Skin epidermis (tissue), 12 donors: Measurements from ENCODE around the gene ANTXR1.

ENCODE experiments used
- H3K27ac ChIP-seq, 21 experiments: fragments of 200-600 bp; sonication (generic) in 11 of 21; one replicate each; pipeline ENCODE4 v1.5.0; 2020; ENCODE audit warnings: mild to moderate bottlenecking in 3 of 21, inconsistent platforms in 2 of 21, moderate library complexity in 2 of 21
- H3K4me3 ChIP-seq, 7 experiments: fragments of 200-600 bp; sonication (generic) in 2 of 7; one replicate each; pipeline ENCODE4 v1.5.0; 2020; ENCODE audit warnings: inconsistent platforms in 2 of 7, mild to moderate bottlenecking in 2 of 7, moderate library complexity in 1 of 7

The ANTXR1 gene

DNA sequence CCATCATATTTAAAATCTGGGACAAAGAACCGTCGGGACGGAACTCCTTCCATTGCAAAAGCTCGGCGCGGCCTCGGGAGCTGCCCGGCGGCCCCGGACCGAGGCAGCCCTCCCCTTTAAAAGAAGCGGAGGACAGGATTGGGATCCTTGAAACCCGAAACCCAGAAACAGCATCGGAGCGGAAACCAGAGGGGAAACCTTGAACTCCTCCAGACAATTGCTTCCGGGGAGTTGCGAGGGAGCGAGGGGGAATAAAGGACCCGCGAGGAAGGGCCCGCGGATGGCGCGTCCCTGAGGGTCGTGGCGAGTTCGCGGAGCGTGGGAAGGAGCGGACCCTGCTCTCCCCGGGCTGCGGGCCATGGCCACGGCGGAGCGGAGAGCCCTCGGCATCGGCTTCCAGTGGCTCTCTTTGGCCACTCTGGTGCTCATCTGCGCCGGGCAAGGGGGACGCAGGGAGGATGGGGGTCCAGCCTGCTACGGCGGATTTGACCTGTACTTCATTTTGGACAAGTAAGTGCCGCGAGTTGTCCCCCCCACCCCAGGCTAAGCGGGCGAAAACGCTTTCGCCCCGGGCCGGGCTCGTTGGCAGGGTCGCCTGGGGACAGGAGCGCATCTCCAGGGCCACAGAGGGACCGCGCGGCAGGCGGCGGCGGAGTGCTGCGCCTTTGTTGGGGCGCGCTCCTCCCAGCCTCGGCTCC lies at the start of gene ANTXR1:
ANTXR1 (plus strand) TSS at position 38 of the 698 bp plus-strand sequence; CDS start at position 359, 321 bp downstream.
- peak within 1 kb of the TSS; percentile 63 to 85 (median 73) for H3K4me3 ChIP-seq
- peak within 1 kb of the TSS in 20 of 21 experiments; percentile 45 to 93 (median 81) for H3K27ac ChIP-seq

DNA sequence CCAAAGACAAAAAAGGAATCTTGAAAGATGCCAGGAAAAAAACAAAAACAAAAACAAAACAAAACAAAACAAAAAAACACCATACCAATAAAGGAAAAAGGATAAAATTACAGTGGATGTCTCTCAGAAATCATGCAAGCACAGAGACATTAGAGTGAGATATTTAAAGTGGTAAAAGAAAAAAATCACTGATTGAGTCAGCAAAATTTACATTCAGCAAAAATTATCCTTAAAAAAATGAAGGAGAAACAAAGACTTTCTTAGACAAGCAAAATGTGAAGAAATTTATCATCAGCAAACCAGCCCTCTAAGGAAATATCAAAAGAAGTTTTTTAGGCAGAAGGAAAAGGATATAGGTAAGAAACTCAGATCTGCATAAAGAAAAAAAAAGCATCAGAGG lies 48.7 kb upstream of the ANTXR1 start:
- Histone ChIP-seq H3K4me3 (no peak overlapping the region), H3K27ac (no peak overlapping the region)

GRCh38 chr2:68968221-68968620 lies 44.8 kb upstream of the ANTXR1 start:
- Histone ChIP-seq H3K4me3 (no peak overlapping the region), H3K27ac (no peak overlapping the region)

DNA sequence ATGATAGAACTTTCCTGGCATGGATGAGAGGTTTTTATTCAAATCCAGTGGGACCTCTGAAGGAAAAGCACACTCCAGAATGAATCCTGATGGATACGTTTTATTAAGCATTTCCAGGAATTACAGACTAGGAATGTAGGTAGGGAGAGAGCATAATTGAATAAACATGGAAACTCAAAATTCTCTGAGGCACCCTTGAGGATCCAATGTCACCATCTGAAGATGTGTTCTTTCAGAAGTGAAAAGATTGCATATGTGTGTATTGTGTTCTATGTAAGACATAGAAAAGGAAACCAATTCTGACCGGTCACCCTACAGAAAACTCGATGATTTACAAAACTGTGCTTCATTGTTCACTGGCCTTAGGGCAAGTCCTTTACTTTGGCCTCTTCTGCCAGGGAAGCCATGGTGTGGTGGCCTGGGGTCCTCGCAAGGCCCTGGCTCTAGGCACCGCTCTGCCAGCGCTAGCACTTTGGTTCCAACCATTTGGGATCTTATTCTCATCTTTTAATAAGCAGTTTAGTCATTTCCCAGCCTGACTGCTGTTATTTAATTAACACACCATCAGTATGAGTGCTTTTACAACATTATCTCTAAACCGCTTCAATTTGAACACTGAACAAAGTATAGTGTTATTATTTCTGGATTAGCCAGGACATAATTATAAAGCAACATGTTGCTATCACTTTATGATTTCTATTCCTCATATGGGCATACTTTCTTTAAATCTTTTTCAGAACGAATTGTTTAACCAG lies 43.1 kb upstream of the ANTXR1 start:
- Histone ChIP-seq H3K27ac (no peak overlapping the region), H3K4me3 (no peak overlapping the region)

DNA sequence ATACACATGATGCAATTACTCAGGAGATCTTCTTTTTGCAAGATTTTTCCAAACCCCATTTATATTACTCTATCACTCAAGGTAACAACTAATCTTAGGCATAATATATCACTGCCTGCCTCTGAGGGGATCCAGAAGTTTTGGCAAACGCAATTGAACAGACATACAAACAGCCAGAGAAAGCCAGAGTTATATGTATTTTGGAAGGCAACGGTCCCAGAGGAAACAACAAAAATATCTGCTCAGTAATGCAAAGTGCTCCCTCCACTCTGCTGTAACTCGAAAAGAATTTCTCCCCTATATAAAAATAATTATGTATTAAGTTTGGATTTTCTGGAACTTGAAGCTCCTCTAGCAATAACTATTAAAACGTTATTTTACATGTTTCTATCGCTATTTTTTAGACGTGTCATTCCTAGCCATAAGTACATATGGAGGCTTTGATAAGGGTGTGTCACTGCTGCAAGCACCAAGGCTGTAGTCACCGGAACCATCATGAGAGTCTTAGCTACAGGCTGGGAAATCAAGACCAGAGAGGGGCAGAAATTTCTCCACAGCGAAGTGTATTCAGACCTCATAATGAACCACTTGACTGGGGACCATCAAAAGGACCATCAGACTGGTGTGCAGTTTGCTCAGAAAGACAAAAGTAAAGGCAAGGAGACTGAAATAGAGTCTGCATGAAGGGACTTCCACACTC lies 42.3 kb upstream of the ANTXR1 start:
- H3K4me3 ChIP-seq, result no peak overlapping the region

DNA sequence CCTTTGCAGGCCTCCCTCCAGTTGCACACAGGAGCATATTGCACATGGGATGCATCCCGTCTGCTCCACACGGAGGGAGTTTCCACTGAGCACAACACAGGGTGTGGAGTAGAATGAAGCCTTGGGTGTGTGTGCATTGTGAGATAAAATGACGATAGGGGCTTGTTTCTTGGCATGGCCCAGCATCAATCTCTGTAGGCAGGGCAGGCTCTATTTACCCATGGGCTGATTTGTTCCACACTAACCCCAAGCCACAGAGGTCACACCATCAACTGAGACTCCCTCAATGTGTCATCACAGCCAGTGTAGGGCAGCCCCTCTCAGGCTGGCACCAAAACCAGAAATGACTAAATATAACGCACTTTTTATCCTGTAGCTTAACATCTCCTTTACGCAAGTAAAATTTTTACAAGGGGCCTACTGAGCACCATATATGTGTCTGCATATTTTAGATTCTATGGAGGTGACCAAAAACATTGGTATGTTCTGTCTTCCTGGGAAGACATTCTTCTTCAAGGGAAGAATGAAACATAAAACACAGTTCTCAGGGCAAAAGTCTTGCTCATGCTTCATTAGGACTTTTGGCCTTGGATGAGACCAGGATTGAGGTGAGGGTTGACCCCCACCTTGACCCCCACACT lies 41.3 kb upstream of the ANTXR1 start:
- Histone ChIP-seq H3K4me3 (no peak overlapping the region), H3K27ac (no peak overlapping the region)

More for the DNA sequence above, 42.3 kb upstream of the ANTXR1 start:
- no peak overlapping the region for H3K27ac ChIP-seq

- H3K27ac ChIP-seq, result no peak within 1 kb of the TSS
Measured at GRCh38 chr2:68974251-68974650, 38.7 kb upstream of the ANTXR1 start, which contains the start of gene GKN1. GKN1 (plus strand) TSS chr2:68974636; CDS start chr2:68974678, 42 bp downstream.

GRCh38 chr2:68974946-68975665 lies 37.9 kb upstream of the ANTXR1 start:
- Histone ChIP-seq H3K27ac (no peak overlapping the region), H3K4me3 (no peak overlapping the region)

More at GRCh38 chr2:68974251-68974650, 38.7 kb upstream of the ANTXR1 start, which contains the start of gene GKN1:
- H3K4me3 ChIP-seq, result no peak within 1 kb of the TSS

- H3K4me3 ChIP-seq, result no peak overlapping the region
Measured at GRCh38 chr2:68975844-68976243, 37.1 kb upstream of the ANTXR1 start.

DNA sequence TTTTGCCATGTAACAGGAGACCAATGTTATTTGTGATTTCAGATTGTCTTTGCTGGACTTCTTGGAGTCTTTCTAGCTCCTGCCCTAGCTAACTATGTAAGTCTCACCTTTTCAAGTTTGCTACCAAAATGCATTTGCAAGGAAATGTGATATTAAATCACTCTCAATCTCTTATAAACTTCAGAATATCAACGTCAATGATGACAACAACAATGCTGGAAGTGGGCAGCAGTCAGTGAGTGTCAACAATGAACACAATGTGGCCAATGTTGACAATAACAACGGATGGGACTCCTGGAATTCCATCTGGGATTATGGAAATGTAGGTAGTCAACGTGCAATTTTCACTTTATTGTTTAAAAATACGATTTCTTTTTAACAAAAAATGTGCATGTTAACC lies 35.5 kb upstream of the ANTXR1 start:
- Histone ChIP-seq H3K27ac (no peak overlapping the region), H3K4me3 (no peak overlapping the region)

More at GRCh38 chr2:68975844-68976243, 37.1 kb upstream of the ANTXR1 start:
- no peak overlapping the region for H3K27ac ChIP-seq

DNA sequence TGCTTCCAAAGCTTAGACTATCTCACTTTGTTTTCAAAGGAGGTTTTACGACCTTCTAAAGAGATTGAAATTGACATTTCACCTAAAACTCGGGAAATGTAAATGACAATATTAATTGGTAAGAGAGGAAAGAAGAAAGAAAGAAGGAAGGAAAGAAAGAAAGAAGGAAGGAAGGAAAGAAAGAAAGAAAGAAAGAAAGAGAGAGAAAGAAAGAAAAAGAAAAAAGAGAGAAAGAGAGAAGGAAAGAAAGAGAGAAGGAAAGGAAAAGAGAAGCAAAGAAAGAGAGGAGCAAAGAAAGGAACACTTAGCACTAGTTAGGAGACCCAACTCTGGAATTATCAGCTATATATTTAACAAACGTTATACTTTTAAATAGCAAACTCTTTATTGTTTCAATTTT lies 34.9 kb upstream of the ANTXR1 start:
- Histone ChIP-seq H3K4me3 (no peak overlapping the region), H3K27ac (no peak overlapping the region)

GRCh38 chr2:68980956-68981355 lies 32.0 kb upstream of the ANTXR1 start:
- Histone ChIP-seq H3K4me3 (no peak overlapping the region), H3K27ac (no peak overlapping the region)

- H3K27ac ChIP-seq, result no peak overlapping the region
- H3K4me3 ChIP-seq, result no peak overlapping the region
Measured at GRCh38 chr2:68987021-68987503, 25.9 kb upstream of the ANTXR1 start.

DNA sequence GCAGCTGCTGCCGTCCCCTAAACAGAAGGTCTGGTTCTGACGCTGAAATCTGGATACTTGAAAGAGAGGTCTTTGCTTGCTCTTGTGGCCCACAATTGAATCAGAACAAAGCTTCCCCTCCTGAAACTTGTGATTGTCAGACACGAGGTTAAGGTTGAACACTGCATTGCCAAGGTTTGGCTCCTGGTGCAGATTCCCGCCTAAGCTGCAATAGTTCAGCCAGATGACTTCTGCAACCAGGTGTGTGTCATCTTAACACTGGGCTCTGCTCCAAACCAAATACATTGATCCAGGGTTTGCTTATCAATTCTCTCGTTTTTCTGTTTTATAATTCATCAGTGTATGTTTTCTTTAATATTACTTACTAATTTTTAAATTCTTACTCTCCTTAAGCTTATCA lies 23.9 kb upstream of the ANTXR1 start:
- Histone ChIP-seq H3K27ac (no peak overlapping the region), H3K4me3 (no peak overlapping the region)

DNA sequence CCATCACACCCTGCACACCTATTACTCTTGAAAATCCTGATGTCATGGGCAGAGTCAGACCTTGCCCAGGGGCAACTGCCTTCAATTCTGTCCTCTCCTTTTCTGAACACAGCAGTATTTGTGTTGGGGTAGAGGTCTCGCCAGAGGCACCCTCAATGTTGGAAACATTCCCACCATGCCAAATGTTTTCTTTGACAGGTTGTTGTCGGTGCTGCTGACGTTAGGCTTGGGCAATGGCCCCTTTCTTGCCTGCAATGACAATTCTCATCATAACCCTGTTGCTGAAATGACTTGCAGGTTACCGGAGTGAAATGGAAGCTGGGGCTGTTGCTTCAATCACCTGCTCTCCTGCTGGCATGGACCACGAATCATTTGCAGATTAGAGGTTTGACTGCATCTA lies 20.6 kb upstream of the ANTXR1 start:
- H3K27ac ChIP-seq, result no peak overlapping the region
- H3K4me3 ChIP-seq, result no peak overlapping the region

DNA sequence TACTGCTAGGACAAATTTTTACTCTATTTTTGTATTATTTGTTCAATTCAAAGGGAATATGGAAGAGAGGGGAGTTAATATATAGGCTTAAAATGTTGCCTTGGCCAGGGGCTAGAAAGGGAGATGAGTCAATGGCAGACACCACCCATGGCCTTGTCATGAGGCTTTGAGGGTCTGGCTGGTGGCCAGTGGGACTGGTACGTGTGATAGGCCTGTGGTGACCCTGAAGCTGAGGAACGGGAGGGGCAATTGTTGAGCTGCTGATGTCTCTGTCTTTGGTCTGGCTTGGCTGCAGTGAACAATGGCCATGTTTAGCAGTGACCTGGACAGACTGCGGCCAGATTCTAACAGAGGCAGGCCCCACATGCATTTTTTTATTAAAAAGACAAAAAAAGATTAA lies 20.0 kb upstream of the ANTXR1 start:
- H3K27ac ChIP-seq, result no peak overlapping the region
- no peak overlapping the region for H3K4me3 ChIP-seq

GRCh38 chr2:68993660-68994059 lies 19.3 kb upstream of the ANTXR1 start:
- Histone ChIP-seq H3K27ac (no peak overlapping the region), H3K4me3 (no peak overlapping the region)

- no peak overlapping the region for H3K27ac ChIP-seq
Measured at GRCh38 chr2:68994864-68995263, 18.1 kb upstream of the ANTXR1 start.

GRCh38 chr2:68995916-68996315 lies 17.1 kb upstream of the ANTXR1 start:
- Histone ChIP-seq H3K27ac (no peak overlapping the region), H3K4me3 (no peak overlapping the region)

More at GRCh38 chr2:68994864-68995263, 18.1 kb upstream of the ANTXR1 start:
- H3K4me3 ChIP-seq, result no peak overlapping the region
